Caco-2 (cell line): ENCODE results near the gene LIPC. TPM values are rescaled to one million over a fixed set of nuclear protein-coding genes. Genes with fewer than 3 reads are reported as not detected.

Source experiments
- BruUV-seq: library from RNA; stranded (reverse); fragments of 400-500 nt; replicated peaks from 2 replicates; lab custom pipeline; 2021; lab: Mats Ljungman, UMichigan
- CTCF ChIA-PET: fragments of 300-600 bp; sonication (Branson Sonifier 250); formaldehyde crosslinking; loops from one replicate; lab custom pipeline; 2022; ENCODE audit warnings: antibody characterized with exemption; lab: Charles Lee
- POLR2A ChIA-PET: fragments of 300-600 bp; sonication (Branson Sonifier 250); formaldehyde crosslinking; loops from one replicate; lab custom pipeline; 2022; ENCODE audit warnings: antibody characterized with exemption; lab: Charles Lee
- DNase-seq, 2 experiments: peaks; one replicate each; pipeline versions ENCODE4 v3.0.0 to v3.0.0-alpha.2; 2020 to 2022
- H3K27me3 ChIP-seq: replicated peaks from 2 replicates; pipeline ENCODE4 v1.6.0; 2011; ENCODE audit warnings: low read length; ENCODE audit not compliant: control insufficient read depth, insufficient read depth
- H3K36me3 ChIP-seq: 2 replicates; pipeline ENCODE4 v1.5.1; 2011; ENCODE audit warnings: low read length; ENCODE audit not compliant: control insufficient read depth, insufficient read depth
- H3K4me1 ChIP-seq: fragments of 250-450 bp; sonication (Bioruptor Pico); 2 replicates; pipeline ENCODE4 v1.5.1; 2020; ENCODE audit warnings: mild to moderate bottlenecking
- H3K4me3 ChIP-seq: 2 replicates; pipeline ENCODE4 v1.5.1; 2011; ENCODE audit warnings: low read depth, mild to moderate bottlenecking, control low read depth, low read length
- H3K9me3 ChIP-seq: fragments of 250-450 bp; sonication (Bioruptor Pico); 2 replicates; pipeline ENCODE4 v1.5.1; 2020; ENCODE audit warnings: mild to moderate bottlenecking, moderate library complexity
- H3K27ac Mint-ChIP-seq: one replicate; pipeline ENCODE4 v1.8.0; 2022; ENCODE audit warnings: mixed read lengths; ENCODE audit not compliant: unreplicated experiment
- H3K27me3 Mint-ChIP-seq: one replicate; pipeline ENCODE4 v1.8.0; 2022; ENCODE audit warnings: mixed read lengths; ENCODE audit not compliant: insufficient read depth, unreplicated experiment
- H3K36me3 Mint-ChIP-seq: one replicate; pipeline ENCODE4 v1.8.0; 2022; ENCODE audit warnings: mild to moderate bottlenecking, mixed read lengths; ENCODE audit not compliant: insufficient read depth, unreplicated experiment
- H3K4me1 Mint-ChIP-seq: one replicate; pipeline ENCODE4 v1.8.0; 2022; ENCODE audit warnings: low read depth, mixed read lengths; ENCODE audit not compliant: unreplicated experiment
- H3K4me3 Mint-ChIP-seq: one replicate; pipeline ENCODE4 v1.8.0; 2022; ENCODE audit warnings: mild to moderate bottlenecking, moderate library complexity, mixed read lengths; ENCODE audit not compliant: unreplicated experiment
- H3K9me3 Mint-ChIP-seq: one replicate; pipeline ENCODE4 v1.8.0; 2022; ENCODE audit warnings: mixed read lengths; ENCODE audit not compliant: unreplicated experiment
- intact Hi-C: fragments of 100-400 bp; cut with micrococcal nuclease; formaldehyde crosslinking; loops from one replicate; pipeline ENCODE4 v1.10.0; 2022; ENCODE audit not compliant: unreplicated experiment
- total RNA-seq: library from RNA; stranded (reverse); gene quantifications from 2 replicates; pipeline ENCODE4 v1.2.3, GENCODE V29; 2022
- TF ChIP-seq, protein P1 (sequence below), 2 experiments: fragments of 200-600 bp in 1 of 2; IDR thresholded peaks; 1 replicate in 1 of 2; 2 replicates in 1 of 2; pipeline versions ENCODE4 v1.5.1 to v1.8.0; 2011 to 2022; ENCODE audit warnings: antibody characterized with exemption in 1 of 2, control low read depth in 1 of 2, inconsistent platforms in 1 of 2, low read depth in 1 of 2, low read length in 1 of 2, mild to moderate bottlenecking in 1 of 2, moderate library complexity in 1 of 2; ENCODE audit not compliant: insufficient read depth in 1 of 2, severe bottlenecking in 1 of 2, unreplicated experiment in 1 of 2

LIPC gene
- total RNA-seq, 1 experiment from 2014 or later = 17.6 TPM

DNA sequence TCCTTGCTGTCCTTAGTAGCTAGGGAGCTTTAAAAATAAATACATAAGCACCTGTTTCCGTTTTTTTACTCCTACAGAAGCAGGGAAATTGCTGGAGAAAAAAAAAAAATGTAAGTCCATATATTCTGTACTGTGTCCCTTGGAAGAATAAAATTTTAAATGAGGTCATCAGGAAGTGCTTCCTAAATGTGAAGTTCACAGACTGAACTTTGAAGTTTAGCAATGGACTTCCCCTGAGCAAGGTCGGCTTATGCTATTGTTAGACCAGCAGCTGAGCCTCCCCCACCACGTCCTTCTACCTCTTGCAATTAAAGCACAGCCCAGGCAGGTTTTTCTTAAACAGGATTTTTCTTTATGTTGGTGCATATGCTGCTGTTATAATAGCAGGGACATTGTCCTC is 26.3 kb downstream of the LIPC start:
- TF ChIP-seq, protein P1, sequence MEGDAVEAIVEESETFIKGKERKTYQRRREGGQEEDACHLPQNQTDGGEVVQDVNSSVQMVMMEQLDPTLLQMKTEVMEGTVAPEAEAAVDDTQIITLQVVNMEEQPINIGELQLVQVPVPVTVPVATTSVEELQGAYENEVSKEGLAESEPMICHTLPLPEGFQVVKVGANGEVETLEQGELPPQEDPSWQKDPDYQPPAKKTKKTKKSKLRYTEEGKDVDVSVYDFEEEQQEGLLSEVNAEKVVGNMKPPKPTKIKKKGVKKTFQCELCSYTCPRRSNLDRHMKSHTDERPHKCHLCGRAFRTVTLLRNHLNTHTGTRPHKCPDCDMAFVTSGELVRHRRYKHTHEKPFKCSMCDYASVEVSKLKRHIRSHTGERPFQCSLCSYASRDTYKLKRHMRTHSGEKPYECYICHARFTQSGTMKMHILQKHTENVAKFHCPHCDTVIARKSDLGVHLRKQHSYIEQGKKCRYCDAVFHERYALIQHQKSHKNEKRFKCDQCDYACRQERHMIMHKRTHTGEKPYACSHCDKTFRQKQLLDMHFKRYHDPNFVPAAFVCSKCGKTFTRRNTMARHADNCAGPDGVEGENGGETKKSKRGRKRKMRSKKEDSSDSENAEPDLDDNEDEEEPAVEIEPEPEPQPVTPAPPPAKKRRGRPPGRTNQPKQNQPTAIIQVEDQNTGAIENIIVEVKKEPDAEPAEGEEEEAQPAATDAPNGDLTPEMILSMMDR (IDR thresholded peaks at IDR 0.05; ENCODE audit: insufficient read depth in 1 of 2, low read depth in 1 of 2, low read length in 1 of 2, severe bottlenecking in 1 of 2, unreplicated experiment in 1 of 2) = no peak
- BruUV-seq = no TSS peak
- H3K36me3 Mint-ChIP-seq = peaks cover 14% of the 10 kb centered on the region
- H3K4me1 Mint-ChIP-seq = peaks cover 51% of the 10 kb centered on the region
- no peaks in the 10 kb centered on the region for H3K9me3 Mint-ChIP-seq
- H3K27ac Mint-ChIP-seq = no peak overlapping the region
- no peak overlapping the region for H3K4me3 Mint-ChIP-seq
- Histone ChIP-seq H3K27me3 (no peaks in the 10 kb centered on the region), H3K4me1 (peaks cover 50% of the 10 kb centered on the region), H3K36me3 (no peaks in the 10 kb centered on the region; the same call in 1 of the 2 replicates), H3K4me3 (no peak overlapping the region), H3K9me3 (no peaks in the 10 kb centered on the region)
- intact Hi-C loops = no loop called here
- DNase-seq = no peak
- ChIA-PET CTCF (no interaction called here), POLR2A (no interaction called here)
- H3K27me3 Mint-ChIP-seq = no peaks in the 10 kb centered on the region

DNA sequence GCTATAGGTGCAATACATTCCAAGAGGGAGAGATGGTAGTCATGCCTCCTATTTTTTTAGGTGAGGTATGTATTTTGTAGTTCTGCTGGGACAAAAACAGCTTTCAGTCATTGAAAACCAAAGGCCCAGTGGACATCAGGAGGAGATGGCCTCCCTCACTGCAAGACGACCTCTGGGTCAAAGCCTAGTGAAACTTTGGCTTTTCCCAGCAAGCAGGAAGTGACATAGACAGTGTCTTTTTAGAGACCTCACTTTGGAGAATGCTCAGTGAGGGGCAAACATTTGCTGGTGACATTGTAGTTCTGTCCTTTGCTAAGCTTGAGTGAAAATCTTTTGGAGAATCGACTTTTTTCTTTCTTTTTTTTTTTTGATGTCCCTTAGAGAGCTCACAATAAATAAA is 27.3 kb downstream of the LIPC start:
- no peaks in the 10 kb centered on the region for H3K27me3 Mint-ChIP-seq
- H3K4me3 Mint-ChIP-seq = no peak overlapping the region
- H3K36me3 Mint-ChIP-seq = peaks cover 22% of the 10 kb centered on the region
- no peaks in the 10 kb centered on the region; the same call in 1 of the 2 replicates for H3K36me3 ChIP-seq
- no peaks in the 10 kb centered on the region for H3K9me3 ChIP-seq
- CTCF ChIA-PET = interaction anchor here (0.5 kb wide), 1 partner anchor 301 kb away, joined by 3 read pairs; no protein-coding TSS in a partner anchor
- H3K4me1 Mint-ChIP-seq = peaks cover 61% of the 10 kb centered on the region
- no TSS peak for BruUV-seq
- POLR2A ChIA-PET = no interaction called here
- TF ChIP-seq, protein P1 (IDR thresholded peaks at IDR 0.05; ENCODE audit: insufficient read depth in 1 of 2, low read depth in 1 of 2, low read length in 1 of 2, severe bottlenecking in 1 of 2, unreplicated experiment in 1 of 2) = no peak
- no peak overlapping the region for H3K27ac Mint-ChIP-seq
- H3K27me3 ChIP-seq = no peaks in the 10 kb centered on the region
- no peak overlapping the region for H3K4me3 ChIP-seq
- H3K9me3 Mint-ChIP-seq = no peaks in the 10 kb centered on the region
- DNase-seq = no peak
- peaks cover 57% of the 10 kb centered on the region for H3K4me1 ChIP-seq
- intact Hi-C loops = no loop called here

DNA sequence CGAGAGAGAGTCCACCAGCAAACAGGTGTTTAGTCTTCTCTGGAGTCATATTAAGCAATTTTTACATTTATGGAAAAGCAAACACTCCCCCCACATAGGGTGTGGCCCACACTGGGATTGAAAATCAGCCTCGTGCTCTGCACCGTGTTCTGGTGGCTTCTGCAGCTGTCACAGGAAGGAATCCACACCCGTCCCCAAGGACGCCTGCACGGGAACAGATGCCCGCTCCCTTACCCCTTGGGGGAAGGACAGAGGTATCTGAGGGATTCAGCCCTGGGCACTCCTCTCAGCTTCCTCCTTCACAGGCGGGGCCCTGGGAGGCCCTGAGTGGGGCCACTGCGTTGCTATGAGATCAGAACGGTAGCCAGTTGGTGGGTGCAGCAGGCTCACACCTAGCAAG is 27.8 kb downstream of the LIPC start:
- H3K27me3 Mint-ChIP-seq = no peaks in the 10 kb centered on the region
- ChIA-PET POLR2A (no interaction called here), CTCF (interaction anchor here (0.5 kb wide), 1 partner anchor 300 kb away, joined by 3 read pairs; no protein-coding TSS in a partner anchor)
- peaks cover 64% of the 10 kb centered on the region for H3K4me1 Mint-ChIP-seq
- Histone ChIP-seq H3K36me3 (no peaks in the 10 kb centered on the region; the same call in 1 of the 2 replicates), H3K9me3 (no peaks in the 10 kb centered on the region), H3K4me1 (peaks cover 62% of the 10 kb centered on the region), H3K4me3 (no peak overlapping the region), H3K27me3 (no peaks in the 10 kb centered on the region)
- H3K4me3 Mint-ChIP-seq = no peak overlapping the region
- DNase-seq = no peak
- H3K9me3 Mint-ChIP-seq = no peaks in the 10 kb centered on the region
- no peak overlapping the region for H3K27ac Mint-ChIP-seq
- TF ChIP-seq, protein P1 (IDR thresholded peaks at IDR 0.05; ENCODE audit: insufficient read depth in 1 of 2, low read depth in 1 of 2, low read length in 1 of 2, severe bottlenecking in 1 of 2, unreplicated experiment in 1 of 2) = no peak
- no TSS peak for BruUV-seq
- intact Hi-C loops = no loop called here
- H3K36me3 Mint-ChIP-seq = peaks cover 22% of the 10 kb centered on the region
